Measurements from ENCODE around the gene BCAS3. TPM values are rescaled to one million over a fixed set of nuclear protein-coding genes. Genes with fewer than 3 reads are reported as not detected.

The BCAS3 gene
- total RNA-seq, 2 experiments from 2014 or later: 6.8 to 7.1 TPM

GRCh38 chr17:61245706-61246135, 568.1 kb downstream of the BCAS3 start:
- Mint-ChIP-seq H3K27me3 (no peaks in the 10 kb centered on the region), H3K4me1 (ENCODE audit: low read depth) (peaks cover 11% of the 10 kb centered on the region), H3K36me3 (no peaks in the 10 kb centered on the region), H3K27ac (no peak overlapping the region), H3K4me3 (no peak overlapping the region), H3K9me3 (no peaks in the 10 kb centered on the region)
- ChIA-PET CTCF (interaction anchor here (0.6 kb wide), 1 partner anchor 17 kb away, joined by 3 read pairs; no protein-coding TSS in a partner anchor), POLR2A (no interaction called here)
- intact Hi-C loops (cut with micrococcal nuclease): no loop called here
- no peak for DNase-seq

DNA sequence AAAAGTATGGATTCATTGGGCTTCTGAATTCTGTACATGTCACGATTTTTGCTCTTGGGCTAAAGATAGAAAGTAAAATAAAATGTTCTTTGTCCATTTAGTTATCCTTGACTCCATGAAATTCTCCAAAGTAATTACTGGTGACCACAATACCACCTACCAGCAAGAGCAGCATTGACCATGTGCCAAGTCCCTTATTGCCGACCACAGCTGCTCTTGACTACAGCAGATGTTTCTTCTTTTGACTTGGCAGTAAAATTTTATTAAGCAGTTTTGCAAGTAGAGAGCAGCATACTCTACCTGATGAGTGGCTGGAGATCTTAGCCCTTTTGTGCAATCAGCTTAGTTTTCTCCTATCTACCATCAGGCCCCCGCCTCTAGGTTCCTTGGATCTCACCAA, 569.8 kb downstream of the BCAS3 start:
- H3K27me3 Mint-ChIP-seq: no peaks in the 10 kb centered on the region
- intact Hi-C loops (cut with micrococcal nuclease): no loop called here
- DNase-seq: no peak
- H3K4me1 Mint-ChIP-seq (ENCODE audit: low read depth): peaks cover 11% of the 10 kb centered on the region
- no peaks in the 10 kb centered on the region for H3K36me3 Mint-ChIP-seq
- ChIA-PET CTCF (no interaction called here), POLR2A (no interaction called here)
- H3K4me3 Mint-ChIP-seq: no peak overlapping the region
- no peak overlapping the region for H3K27ac Mint-ChIP-seq
- no peaks in the 10 kb centered on the region for H3K9me3 Mint-ChIP-seq

GRCh38 chr17:61248399-61248798, 570.7 kb downstream of the BCAS3 start:
- Mint-ChIP-seq H3K27ac (no peak overlapping the region), H3K9me3 (no peaks in the 10 kb centered on the region), H3K4me1 (ENCODE audit: low read depth) (peaks cover 11% of the 10 kb centered on the region), H3K36me3 (no peaks in the 10 kb centered on the region), H3K4me3 (no peak overlapping the region), H3K27me3 (no peaks in the 10 kb centered on the region)
- ChIA-PET POLR2A (no interaction called here), CTCF (no interaction called here)
- intact Hi-C loops (cut with micrococcal nuclease): no loop called here
- no peak for DNase-seq

GRCh38 chr17:61249649-61250299, 572.1 kb downstream of the BCAS3 start:
- H3K27ac Mint-ChIP-seq: no peak overlapping the region
- ChIA-PET POLR2A (no interaction called here), CTCF (no interaction called here)
- no peak overlapping the region for H3K4me3 Mint-ChIP-seq
- no peaks in the 10 kb centered on the region for H3K27me3 Mint-ChIP-seq
- intact Hi-C loops (cut with micrococcal nuclease): no loop called here
- peaks cover 11% of the 10 kb centered on the region for H3K4me1 Mint-ChIP-seq (ENCODE audit: low read depth)
- H3K36me3 Mint-ChIP-seq: no peaks in the 10 kb centered on the region
- H3K9me3 Mint-ChIP-seq: no peaks in the 10 kb centered on the region
- DNase-seq: no peak

DNA sequence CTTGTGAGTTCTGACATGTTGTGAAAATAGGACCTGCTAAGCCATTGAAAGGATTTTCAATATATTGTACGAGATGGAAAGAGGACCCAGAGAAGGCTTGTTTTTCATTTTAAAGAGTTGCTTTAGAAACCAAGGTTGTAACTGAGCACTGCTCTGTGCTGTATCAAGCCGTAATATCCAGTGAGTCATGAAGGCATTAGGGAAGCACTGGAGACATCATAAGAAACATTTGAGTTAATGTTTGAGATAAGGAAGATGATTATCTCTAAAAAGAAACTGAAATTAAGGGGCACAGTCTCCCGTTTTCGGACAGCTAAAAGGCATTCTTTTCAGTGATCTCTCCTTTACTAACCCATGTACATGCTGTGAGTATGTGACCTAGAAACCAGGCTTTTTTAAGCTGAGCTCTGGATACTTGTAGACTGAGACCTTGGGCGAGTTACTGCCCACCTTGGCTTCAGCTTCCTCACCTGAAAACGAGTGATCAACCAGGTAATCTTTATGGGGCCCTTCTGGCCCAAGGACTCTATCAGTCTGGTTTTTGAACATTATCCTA, 572.8 kb downstream of the BCAS3 start:
- Mint-ChIP-seq H3K36me3 (no peaks in the 10 kb centered on the region), H3K9me3 (no peaks in the 10 kb centered on the region), H3K27me3 (no peaks in the 10 kb centered on the region), H3K4me3 (no peak overlapping the region), H3K4me1 (ENCODE audit: low read depth) (peaks cover 11% of the 10 kb centered on the region), H3K27ac (no peak overlapping the region)
- ChIA-PET POLR2A (no interaction called here), CTCF (no interaction called here)
- DNase-seq: no peak
- intact Hi-C loops (cut with micrococcal nuclease): no loop called here

DNA sequence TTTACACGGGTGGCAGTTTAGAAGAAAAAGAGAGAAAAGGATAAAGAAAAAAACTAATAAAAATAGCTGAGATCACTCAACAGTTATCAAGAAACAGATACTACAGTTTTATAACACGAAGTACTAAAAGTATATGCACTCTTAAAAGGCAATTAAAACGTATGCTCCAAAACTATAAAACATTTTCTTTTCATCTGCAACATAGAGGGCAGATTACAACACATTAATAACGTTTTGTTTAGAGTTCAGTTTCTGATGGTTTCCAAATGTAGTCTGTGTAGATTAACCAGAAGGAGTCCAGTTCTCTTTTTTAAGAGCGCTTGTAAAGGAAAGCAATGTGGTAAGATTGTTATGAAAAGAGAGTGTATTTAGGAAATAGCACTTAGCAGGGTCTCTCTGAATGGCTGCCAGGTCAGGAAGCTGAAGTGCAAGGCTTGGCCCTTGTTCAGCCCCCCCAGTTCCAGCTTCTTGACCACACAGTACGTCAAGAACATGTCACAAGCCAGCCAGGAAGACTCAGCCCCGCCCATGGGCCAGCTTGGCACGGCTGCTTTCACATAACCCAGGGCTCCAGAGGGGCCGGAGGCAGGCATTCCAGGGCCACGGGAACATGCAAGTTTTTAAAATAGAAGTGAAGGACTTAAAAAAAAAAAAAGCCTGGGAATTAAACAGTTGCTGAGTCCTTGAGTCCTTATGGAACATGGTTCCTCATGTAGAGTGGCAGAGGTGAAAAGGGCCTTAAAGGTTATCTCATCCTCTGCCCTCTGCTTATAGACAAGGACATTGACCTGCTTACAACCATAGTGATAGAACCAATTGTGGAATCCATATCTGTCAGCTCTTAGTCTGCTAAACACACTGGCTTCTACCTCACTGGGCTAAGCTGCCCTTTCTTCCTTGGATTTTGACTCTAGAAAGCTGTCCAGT, 574.6 kb downstream of the BCAS3 start:
- Mint-ChIP-seq H3K36me3 (no peaks in the 10 kb centered on the region), H3K9me3 (no peaks in the 10 kb centered on the region), H3K4me3 (no peak overlapping the region), H3K27ac (no peak overlapping the region), H3K4me1 (ENCODE audit: low read depth) (peaks cover 11% of the 10 kb centered on the region), H3K27me3 (no peaks in the 10 kb centered on the region)
- ChIA-PET POLR2A (no interaction called here), CTCF (interaction anchor here (1.2 kb wide), 1 partner anchor 11 kb away, joined by 3 read pairs; no protein-coding TSS in a partner anchor)
- DNase-seq: no peak
- intact Hi-C loops (cut with micrococcal nuclease): no loop called here

DNA sequence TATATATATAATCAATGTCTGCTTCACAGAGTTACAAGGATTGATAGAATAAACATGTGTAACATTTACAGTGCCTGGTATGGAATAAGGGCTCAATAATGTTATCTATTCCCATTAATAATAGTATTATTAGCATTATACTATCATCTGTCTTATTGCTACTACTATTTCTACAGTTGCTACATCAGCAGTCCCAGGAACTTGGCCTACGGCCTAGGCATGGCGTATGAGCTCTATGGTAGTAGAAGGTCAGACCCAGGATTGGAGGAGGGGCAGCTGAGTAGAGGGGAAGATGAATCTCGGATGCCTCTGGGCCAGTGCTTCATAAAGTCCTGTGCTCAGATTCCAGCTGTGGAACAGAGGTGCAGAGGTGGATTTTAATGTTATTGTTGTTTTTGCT, 575.7 kb downstream of the BCAS3 start:
- Mint-ChIP-seq H3K27ac (no peak overlapping the region), H3K9me3 (no peaks in the 10 kb centered on the region), H3K36me3 (no peaks in the 10 kb centered on the region), H3K4me3 (no peak overlapping the region), H3K4me1 (ENCODE audit: low read depth) (peaks cover 11% of the 10 kb centered on the region), H3K27me3 (no peaks in the 10 kb centered on the region)
- no peak for DNase-seq
- ChIA-PET POLR2A (no interaction called here), CTCF (no interaction called here)
- intact Hi-C loops (cut with micrococcal nuclease): no loop called here

DNA sequence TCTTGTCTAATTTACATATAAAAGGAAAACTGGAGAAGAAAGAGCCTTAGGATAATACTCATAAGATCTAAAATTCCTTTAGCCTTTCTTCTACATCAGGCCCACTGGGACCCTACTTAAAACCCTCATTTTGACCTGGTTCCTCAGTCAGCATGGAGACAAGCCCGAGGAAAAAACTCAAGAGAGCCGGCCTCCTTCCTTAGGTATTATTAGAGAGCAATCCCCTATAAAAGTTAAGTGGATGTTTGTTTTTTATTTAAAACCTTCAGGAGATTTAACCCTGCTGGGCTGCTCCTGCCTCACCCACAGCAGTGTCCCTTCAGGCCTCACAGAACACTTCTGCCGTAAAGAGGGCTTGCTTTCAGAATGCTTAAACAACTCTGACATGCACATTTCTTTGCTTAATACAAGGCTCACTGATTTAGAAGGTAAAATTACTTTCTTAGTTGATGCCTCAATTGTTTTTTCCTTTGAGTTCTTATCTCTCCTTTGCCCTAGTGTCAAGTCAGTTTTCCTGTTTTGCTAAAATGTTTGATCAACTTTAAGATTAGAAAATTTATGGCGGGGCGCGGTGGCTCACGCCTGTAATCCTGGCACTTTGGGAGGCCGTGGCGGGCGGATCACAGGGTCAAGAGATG, 576.4 kb downstream of the BCAS3 start:
- CTCF ChIA-PET: no interaction called here
- intact Hi-C loops (cut with micrococcal nuclease): no loop called here
- Mint-ChIP-seq H3K36me3 (no peaks in the 10 kb centered on the region), H3K4me1 (ENCODE audit: low read depth) (peaks cover 11% of the 10 kb centered on the region), H3K27me3 (no peaks in the 10 kb centered on the region), H3K9me3 (no peaks in the 10 kb centered on the region), H3K4me3 (no peak overlapping the region), H3K27ac (no peak overlapping the region)
- DNase-seq: no peak
- POLR2A ChIA-PET: no interaction called here

GRCh38 chr17:61254904-61255303, 577.3 kb downstream of the BCAS3 start:
- no peak for DNase-seq
- peaks cover 10% of the 10 kb centered on the region for H3K4me1 Mint-ChIP-seq (ENCODE audit: low read depth)
- ChIA-PET POLR2A (no interaction called here), CTCF (no interaction called here)
- H3K9me3 Mint-ChIP-seq: no peaks in the 10 kb centered on the region
- no peaks in the 10 kb centered on the region for H3K27me3 Mint-ChIP-seq
- intact Hi-C loops (cut with micrococcal nuclease): no loop called here
- H3K36me3 Mint-ChIP-seq: no peaks in the 10 kb centered on the region
- no peak overlapping the region for H3K27ac Mint-ChIP-seq
- no peak overlapping the region for H3K4me3 Mint-ChIP-seq

DNA sequence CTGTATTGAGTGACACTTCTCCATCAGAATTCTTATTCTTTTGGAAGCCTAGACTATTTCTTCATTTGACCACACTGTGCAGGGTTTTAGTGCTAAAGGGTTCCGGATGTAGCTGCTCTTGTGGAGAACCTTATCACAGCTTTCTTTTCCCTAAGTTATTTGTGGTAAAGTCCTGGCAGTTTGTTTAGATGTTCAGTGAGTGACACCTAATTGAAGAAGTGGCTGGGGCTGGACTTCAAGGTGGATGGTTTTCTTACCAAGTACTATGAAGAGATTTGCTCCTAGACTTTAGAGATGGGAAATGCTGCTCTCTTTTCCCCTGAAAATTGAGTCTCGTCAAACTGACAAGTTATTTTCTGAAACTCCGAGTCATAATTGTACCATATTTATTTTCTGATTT, 578.0 kb downstream of the BCAS3 start:
- H3K27ac Mint-ChIP-seq: no peak overlapping the region

GRCh38 chr17:61259360-61259759, 581.7 kb downstream of the BCAS3 start:
- H3K4me3 Mint-ChIP-seq: no peak overlapping the region
- intact Hi-C loops (cut with micrococcal nuclease): no loop called here
- H3K27me3 Mint-ChIP-seq: no peaks in the 10 kb centered on the region
- no peaks in the 10 kb centered on the region for H3K36me3 Mint-ChIP-seq
- ChIA-PET CTCF (no interaction called here), POLR2A (no interaction called here)
- H3K27ac Mint-ChIP-seq: no peak overlapping the region
- H3K9me3 Mint-ChIP-seq: no peaks in the 10 kb centered on the region
- no peaks in the 10 kb centered on the region for H3K4me1 Mint-ChIP-seq (ENCODE audit: low read depth)
- no peak for DNase-seq

More for the DNA sequence above, 578.0 kb downstream of the BCAS3 start:
- no peak for DNase-seq
- POLR2A ChIA-PET: no interaction called here
- peaks cover 4% of the 10 kb centered on the region for H3K4me1 Mint-ChIP-seq (ENCODE audit: low read depth)
- no peaks in the 10 kb centered on the region for H3K36me3 Mint-ChIP-seq
- no peaks in the 10 kb centered on the region for H3K27me3 Mint-ChIP-seq
- CTCF ChIA-PET: no interaction called here
- intact Hi-C loops (cut with micrococcal nuclease): no loop called here
- H3K4me3 Mint-ChIP-seq: no peak overlapping the region
- H3K9me3 Mint-ChIP-seq: no peaks in the 10 kb centered on the region

GRCh38 chr17:61260071-61260797, 582.6 kb downstream of the BCAS3 start:
- no peak overlapping the region for H3K27ac Mint-ChIP-seq
- no peaks in the 10 kb centered on the region for H3K27me3 Mint-ChIP-seq
- no peaks in the 10 kb centered on the region for H3K9me3 Mint-ChIP-seq
- CTCF ChIA-PET: no interaction called here
- POLR2A ChIA-PET: no interaction called here
- H3K4me1 Mint-ChIP-seq (ENCODE audit: low read depth): no peaks in the 10 kb centered on the region
- H3K36me3 Mint-ChIP-seq: no peaks in the 10 kb centered on the region
- intact Hi-C loops (cut with micrococcal nuclease): no loop called here
- no peak for DNase-seq
- no peak overlapping the region for H3K4me3 Mint-ChIP-seq
